Liver (tissue), 3 donors: ENCODE measurements around the gene MRTFB.

ENCODE experiments used
- CTCF ChIP-seq: fragments of 150-350 bp; IDR thresholded peaks from 2 replicates; pipeline ENCODE4 v1.5.1; 2017; ENCODE audit warnings: improper control_type of control experiment, low read depth, low read length; ENCODE audit not compliant: missing input control
- FOXA1 ChIP-seq: IDR thresholded peaks from 2 replicates; pipeline ENCODE4 v1.6.1; 2016; ENCODE audit warnings: antibody characterized with exemption
- JUND ChIP-seq, 2 donors: IDR thresholded peaks; 2 replicates each; pipeline ENCODE4 v1.6.1; 2016; ENCODE audit warnings: antibody characterized with exemption in 2 of 2
- REST ChIP-seq: IDR thresholded peaks from 2 replicates; pipeline ENCODE4 v1.6.1; 2016; ENCODE audit warnings: antibody characterized with exemption, mild to moderate bottlenecking
- TAF1 ChIP-seq: conservative IDR thresholded peaks from 2 replicates; pipeline ENCODE4 v1.6.1; 2016; ENCODE audit warnings: antibody characterized with exemption, mild to moderate bottlenecking
- YY1 ChIP-seq: IDR thresholded peaks from 2 replicates; pipeline ENCODE4 v1.6.1; 2016; ENCODE audit warnings: antibody characterized with exemption, mild to moderate bottlenecking
- ZBTB33 ChIP-seq: IDR thresholded peaks from 2 replicates; pipeline ENCODE4 v1.6.1; 2016; ENCODE audit warnings: antibody characterized with exemption
- donor health status: healthy.
- donor health status: healthy.

GRCh38 chr16:14119799-14120198 lies 48.7 kb downstream of the MRTFB start:
- TF ChIP-seq CTCF (no peak), TAF1 (no peak), YY1 (no peak), REST (no peak), ZBTB33 (no peak), FOXA1 (no peak), JUND (IDR thresholded peaks at IDR 0.05) (no peak)
